Fibroblast of mammary gland (primary cell): ENCODE results near the gene SGIP1.

ENCODE experiments used
- DNase-seq: peaks from one replicate; pipeline ENCODE4 v3.0.0-alpha.2; 2010; ENCODE audit warnings: low read depth
- H3K4me3 ChIP-seq: 2 replicates; pipeline ENCODE4 v1.5.1; 2011; ENCODE audit warnings: low read depth, mild to moderate bottlenecking, low read length, moderate library complexity; ENCODE audit not compliant: control insufficient read depth
- CTCF ChIP-seq: conservative IDR thresholded peaks from 2 replicates; pipeline ENCODE4 v1.5.1; 2011; ENCODE audit warnings: low read depth, low read length, inconsistent platforms; ENCODE audit not compliant: control insufficient read depth, insufficient read depth

Gene SGIP1

GRCh38 chr1:66494482-66494881 lies 39.5 kb upstream of the SGIP1 start:
- no peak for DNase-seq
- no peak overlapping the region for H3K4me3 ChIP-seq
- TF ChIP-seq CTCF = no peak

- DNase-seq = peak; percentile 89
- no peak overlapping the region for H3K4me3 ChIP-seq
- no peak for TF ChIP-seq CTCF
These were observed 38.5 kb upstream of the SGIP1 start for GRCh38 chr1:66495495-66495894.

- H3K4me3 ChIP-seq = no peak overlapping the region
- no peak for DNase-seq
These were observed 36.0 kb upstream of the SGIP1 start for GRCh38 chr1:66497910-66498309.

GRCh38 chr1:66500301-66500700 lies 33.7 kb upstream of the SGIP1 start:
- TF ChIP-seq CTCF = no peak
- no peak overlapping the region for H3K4me3 ChIP-seq
- DNase-seq = no peak

More at GRCh38 chr1:66497910-66498309, 36.0 kb upstream of the SGIP1 start:
- no peak for TF ChIP-seq CTCF

- H3K4me3 ChIP-seq = no peak overlapping the region
- no peak for TF ChIP-seq CTCF
- no peak for DNase-seq
These were observed 31.9 kb upstream of the SGIP1 start for GRCh38 chr1:66502086-66502485.

- TF ChIP-seq CTCF = peak; percentile 81
- no peak overlapping the region for H3K4me3 ChIP-seq
- DNase-seq = peak; percentile 79
These were observed 30.0 kb upstream of the SGIP1 start for GRCh38 chr1:66503841-66504470.
